ENCODE data around the gene MED16.

DNA sequence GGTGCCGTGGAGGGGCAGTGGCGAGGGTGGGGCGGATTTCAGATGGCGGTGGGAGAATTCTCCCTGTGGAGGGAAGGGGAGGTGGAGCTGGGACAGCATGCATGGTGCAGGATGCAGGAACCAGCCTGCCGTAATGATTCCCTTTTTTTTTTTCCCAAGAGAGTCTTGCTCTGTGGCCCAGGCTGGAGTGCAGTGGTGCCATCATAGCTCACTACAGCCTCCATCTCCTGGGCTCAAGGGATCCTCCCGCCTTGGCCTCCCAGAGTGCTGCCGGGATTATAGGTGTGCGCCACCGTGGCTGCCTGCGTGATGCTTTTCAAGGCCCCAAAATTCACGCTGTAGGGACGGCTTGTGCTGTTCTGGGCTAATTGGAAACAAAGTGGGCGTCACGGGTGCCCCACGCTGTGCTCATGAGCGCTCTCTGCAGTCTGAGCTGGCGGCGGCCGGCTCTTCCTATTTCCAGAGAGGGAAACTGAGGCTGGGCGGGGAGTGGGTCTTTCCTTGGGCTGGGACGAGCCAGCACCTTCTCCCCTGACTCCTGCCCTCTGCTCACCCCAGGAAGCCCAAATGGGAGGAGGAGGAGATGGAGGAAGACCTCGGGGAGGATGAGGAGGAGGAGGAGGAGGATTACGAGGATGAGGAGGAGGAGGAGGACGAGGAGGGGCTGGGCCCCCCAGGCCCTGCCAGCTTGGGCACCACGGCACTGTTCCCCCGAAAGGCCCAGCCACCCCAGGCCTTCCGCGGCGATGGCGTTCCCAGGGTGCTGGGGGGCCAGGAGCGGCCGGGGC lies 39.1 kb upstream of the MED16 start:
- TF ChIP-seq, protein P1, sequence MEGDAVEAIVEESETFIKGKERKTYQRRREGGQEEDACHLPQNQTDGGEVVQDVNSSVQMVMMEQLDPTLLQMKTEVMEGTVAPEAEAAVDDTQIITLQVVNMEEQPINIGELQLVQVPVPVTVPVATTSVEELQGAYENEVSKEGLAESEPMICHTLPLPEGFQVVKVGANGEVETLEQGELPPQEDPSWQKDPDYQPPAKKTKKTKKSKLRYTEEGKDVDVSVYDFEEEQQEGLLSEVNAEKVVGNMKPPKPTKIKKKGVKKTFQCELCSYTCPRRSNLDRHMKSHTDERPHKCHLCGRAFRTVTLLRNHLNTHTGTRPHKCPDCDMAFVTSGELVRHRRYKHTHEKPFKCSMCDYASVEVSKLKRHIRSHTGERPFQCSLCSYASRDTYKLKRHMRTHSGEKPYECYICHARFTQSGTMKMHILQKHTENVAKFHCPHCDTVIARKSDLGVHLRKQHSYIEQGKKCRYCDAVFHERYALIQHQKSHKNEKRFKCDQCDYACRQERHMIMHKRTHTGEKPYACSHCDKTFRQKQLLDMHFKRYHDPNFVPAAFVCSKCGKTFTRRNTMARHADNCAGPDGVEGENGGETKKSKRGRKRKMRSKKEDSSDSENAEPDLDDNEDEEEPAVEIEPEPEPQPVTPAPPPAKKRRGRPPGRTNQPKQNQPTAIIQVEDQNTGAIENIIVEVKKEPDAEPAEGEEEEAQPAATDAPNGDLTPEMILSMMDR (IDR thresholded peaks at IDR 0.05; ENCODE audit: borderline replicate concordance, extremely low read depth, low read length, poor library complexity, severe bottlenecking) = no peak
- TF ChIP-seq EZH2 (IDR thresholded peaks at IDR 0.05; ENCODE audit: borderline replicate concordance, low read depth, low read length, severe bottlenecking) = no peak
